Measurements from ENCODE around the gene MTSS2.

MTSS2 gene

DNA sequence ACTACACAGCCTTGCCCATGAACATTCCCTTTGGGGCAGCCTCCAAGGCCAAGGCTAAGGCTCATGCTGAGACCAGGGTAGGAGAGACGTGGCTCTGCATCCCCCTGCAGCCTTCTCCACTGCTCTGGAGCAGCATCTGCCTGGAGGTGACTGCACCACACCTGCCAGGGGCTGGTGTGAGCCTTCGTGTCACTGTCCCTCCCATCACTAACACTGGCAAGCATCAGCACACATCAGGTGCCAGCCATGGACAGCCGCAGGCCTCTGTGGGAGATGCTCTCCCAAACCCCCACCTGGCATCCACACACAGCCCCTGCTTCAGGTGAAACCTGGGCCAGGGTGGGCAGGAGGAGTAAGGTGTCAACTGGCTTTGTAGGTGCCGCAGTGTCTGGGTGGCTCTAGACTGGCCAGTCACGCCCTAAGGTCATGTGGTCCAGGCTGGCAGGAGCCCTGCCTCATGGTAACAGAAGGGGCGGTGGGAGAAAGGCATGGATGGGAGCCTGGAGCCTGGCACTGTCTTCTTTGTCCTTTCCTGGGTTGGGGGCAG, 18.1 kb upstream of the MTSS2 start:
- WGBS (ENCODE audit: extremely low coverage, insufficient coverage, low lambda C conversion rate): no CpG with 5 or more reads among the region's 6 CpGs
- Histone ChIP-seq H2AK5ac (ENCODE audit: low read length) (no peak overlapping the region), H3K4me3 (ENCODE audit: low read length) (no peak overlapping the region), H3K4me1 (ENCODE audit: control insufficient read depth, low read depth, low read length) (no peaks in the 10 kb centered on the region), H2BK5ac (ENCODE audit: low read length) (no peak overlapping the region), H3K23ac (ENCODE audit: low read length) (no peak overlapping the region), H3K56ac (ENCODE audit: low read length) (no peak overlapping the region), H3K36me3 (ENCODE audit: control insufficient read depth, insufficient read depth, low read length) (no peaks in the 10 kb centered on the region), H2BK15ac (replicated peaks; ENCODE audit: low read depth) (no peak overlapping the region), H3K4ac (ENCODE audit: low read depth, low read length) (no peak overlapping the region), H3K4me2 (ENCODE audit: low read length) (no peak overlapping the region), H3K18ac (ENCODE audit: low read length) (no peak overlapping the region), H3K27ac (ENCODE audit: low read depth, low read length) (no peak overlapping the region), H2BK120ac (ENCODE audit: low read depth, low read length) (no peak overlapping the region), H4K5ac (ENCODE audit: low read length) (no peak overlapping the region), H3K27me3 (ENCODE audit: insufficient read depth, low read length, poor library complexity) (no peaks in the 10 kb centered on the region), H3K79me1 (ENCODE audit: low read length) (no peaks in the 10 kb centered on the region), H3K79me2 (ENCODE audit: control insufficient read depth, insufficient read depth, low read length) (no peaks in the 10 kb centered on the region), H3K9ac (ENCODE audit: low read length) (no peak overlapping the region), H4K8ac (ENCODE audit: low read depth, low read length) (no peak overlapping the region)
- DNase-seq: no peak

DNA sequence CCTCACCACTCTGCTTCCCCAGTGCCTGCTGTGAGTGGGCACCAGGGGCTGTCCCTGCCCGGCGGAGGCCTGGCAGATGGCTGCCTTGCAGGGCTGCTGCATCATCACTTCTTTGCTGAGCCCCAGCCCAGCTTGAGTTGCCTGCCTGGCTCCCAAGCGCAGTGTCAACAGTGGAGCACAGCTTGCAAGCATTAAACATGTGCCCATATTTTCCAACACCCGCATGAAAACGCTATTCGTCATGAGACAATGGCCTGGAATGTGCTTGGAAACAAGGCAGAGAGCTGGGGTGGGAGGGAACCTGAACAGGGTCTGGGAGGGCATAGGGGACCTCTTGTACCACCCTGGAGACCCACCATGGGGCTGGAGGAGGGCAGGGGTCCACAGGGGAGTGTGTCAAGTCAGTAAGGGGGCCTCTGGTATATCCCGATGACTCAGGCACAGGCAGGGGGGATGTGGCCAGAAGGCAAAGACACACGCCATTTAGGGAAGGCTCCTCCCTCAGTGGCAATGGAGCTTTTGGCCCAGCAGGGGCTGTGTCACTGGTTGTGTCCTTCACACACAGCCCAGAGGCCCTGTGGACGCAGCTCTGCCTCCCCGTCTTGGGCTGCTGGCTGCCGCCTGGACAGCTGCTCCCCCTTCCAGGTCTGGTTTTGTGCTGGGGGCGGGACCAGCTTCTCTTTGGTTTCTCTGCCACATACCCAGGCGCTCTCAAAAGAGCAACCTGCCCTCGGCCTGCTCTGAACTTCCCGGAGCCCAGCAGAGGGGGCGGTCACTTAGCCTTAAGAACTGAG, 17.4 kb upstream of the MTSS2 start:
- H3K4me2 ChIP-seq (ENCODE audit: low read length): no peak overlapping the region
- no peak overlapping the region for H3K23ac ChIP-seq (ENCODE audit: low read length)
- H3K79me2 ChIP-seq (ENCODE audit: control insufficient read depth, insufficient read depth, low read length): no peaks in the 10 kb centered on the region
- H2BK5ac ChIP-seq (ENCODE audit: low read length): no peak overlapping the region
- no peak overlapping the region for H3K27ac ChIP-seq (ENCODE audit: low read depth, low read length)
- H4K5ac ChIP-seq (ENCODE audit: low read length): no peak overlapping the region
- H3K79me1 ChIP-seq (ENCODE audit: low read length): no peaks in the 10 kb centered on the region
- no peak overlapping the region for H3K9ac ChIP-seq (ENCODE audit: low read length)
- peak; percentile 88 for DNase-seq
- H3K4ac ChIP-seq (ENCODE audit: low read depth, low read length): no peak overlapping the region
- H3K56ac ChIP-seq (ENCODE audit: low read length): no peak overlapping the region
- H3K4me1 ChIP-seq (ENCODE audit: control insufficient read depth, low read depth, low read length): no peaks in the 10 kb centered on the region
- no peaks in the 10 kb centered on the region for H3K27me3 ChIP-seq (ENCODE audit: insufficient read depth, low read length, poor library complexity)
- H2AK5ac ChIP-seq (ENCODE audit: low read length): no peak overlapping the region
- WGBS (ENCODE audit: extremely low coverage, insufficient coverage, low lambda C conversion rate): no CpG with 5 or more reads among the region's 16 CpGs
- H3K18ac ChIP-seq (ENCODE audit: low read length): no peak overlapping the region
- H3K4me3 ChIP-seq (ENCODE audit: low read length): no peak overlapping the region
- no peaks in the 10 kb centered on the region for H3K36me3 ChIP-seq (ENCODE audit: control insufficient read depth, insufficient read depth, low read length)
- no peak overlapping the region for H4K8ac ChIP-seq (ENCODE audit: low read depth, low read length)
- H2BK120ac ChIP-seq (ENCODE audit: low read depth, low read length): no peak overlapping the region
- H2BK15ac ChIP-seq (replicated peaks; ENCODE audit: low read depth): no peak overlapping the region

DNA sequence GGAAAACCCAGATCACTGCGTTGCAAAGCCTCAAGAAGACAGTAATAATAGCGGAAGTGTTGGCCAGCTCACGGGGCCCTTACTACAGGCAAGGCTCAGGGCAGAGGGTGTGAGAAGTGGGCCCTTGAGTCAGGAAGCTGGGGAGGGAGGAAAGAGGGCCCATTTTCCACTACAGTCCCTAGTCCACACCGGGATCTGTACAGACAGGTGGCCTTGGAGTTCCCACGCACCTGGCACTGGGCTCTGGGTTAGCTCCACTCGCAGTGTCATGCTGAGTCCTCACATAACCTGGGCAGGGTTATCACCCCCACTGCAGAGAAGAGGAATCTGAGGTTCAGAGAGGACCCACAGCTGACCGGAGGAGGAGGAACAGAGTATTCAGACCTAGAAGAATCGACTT, 16.8 kb upstream of the MTSS2 start:
- WGBS (ENCODE audit: extremely low coverage, insufficient coverage, low lambda C conversion rate): no CpG with 5 or more reads among the region's 8 CpGs
- no peak overlapping the region for H3K18ac ChIP-seq (ENCODE audit: low read length)

DNA sequence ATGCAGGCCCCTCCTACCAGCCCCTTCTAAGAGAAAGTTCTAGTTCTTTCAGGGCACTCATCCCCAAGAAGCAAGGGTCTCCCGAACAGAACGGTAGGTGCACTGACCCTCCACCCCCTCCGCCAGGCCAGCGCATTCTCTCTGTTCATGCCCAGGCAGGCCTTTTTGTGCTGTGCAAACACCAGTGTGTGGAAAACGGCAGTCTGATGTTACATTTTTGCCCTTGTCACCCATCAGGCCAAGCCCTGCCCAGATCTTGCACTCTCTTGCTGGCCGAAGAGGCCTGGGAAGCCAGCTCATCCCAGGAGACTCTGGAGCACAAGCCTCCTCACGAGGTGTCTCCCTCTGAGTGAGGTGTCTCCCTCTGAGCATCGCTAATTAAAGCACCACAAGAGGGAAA, 16.1 kb upstream of the MTSS2 start:
- Histone ChIP-seq H3K4me1 (ENCODE audit: control insufficient read depth, low read depth, low read length) (no peaks in the 10 kb centered on the region), H3K27ac (ENCODE audit: low read depth, low read length) (no peak overlapping the region)
- no CpG with 5 or more reads among the region's 8 CpGs for WGBS (ENCODE audit: extremely low coverage, insufficient coverage, low lambda C conversion rate)

More for the DNA sequence above, 16.8 kb upstream of the MTSS2 start:
- Histone ChIP-seq H3K36me3 (ENCODE audit: control insufficient read depth, insufficient read depth, low read length) (no peaks in the 10 kb centered on the region), H3K4me1 (ENCODE audit: control insufficient read depth, low read depth, low read length) (no peaks in the 10 kb centered on the region), H3K4ac (ENCODE audit: low read depth, low read length) (no peak overlapping the region), H3K27me3 (ENCODE audit: insufficient read depth, low read length, poor library complexity) (no peaks in the 10 kb centered on the region), H3K4me2 (ENCODE audit: low read length) (no peak overlapping the region), H3K79me2 (ENCODE audit: control insufficient read depth, insufficient read depth, low read length) (no peaks in the 10 kb centered on the region), H4K8ac (ENCODE audit: low read depth, low read length) (no peak overlapping the region), H3K56ac (ENCODE audit: low read length) (no peak overlapping the region), H3K4me3 (ENCODE audit: low read length) (no peak overlapping the region), H3K23ac (ENCODE audit: low read length) (no peak overlapping the region), H4K5ac (ENCODE audit: low read length) (no peak overlapping the region), H3K27ac (ENCODE audit: low read depth, low read length) (no peak overlapping the region), H2BK120ac (ENCODE audit: low read depth, low read length) (no peak overlapping the region), H3K79me1 (ENCODE audit: low read length) (no peaks in the 10 kb centered on the region), H2BK15ac (replicated peaks; ENCODE audit: low read depth) (no peak overlapping the region), H2AK5ac (ENCODE audit: low read length) (no peak overlapping the region), H2BK5ac (ENCODE audit: low read length) (no peak overlapping the region), H3K9ac (ENCODE audit: low read length) (no peak overlapping the region)
- DNase-seq: no peak

DNA sequence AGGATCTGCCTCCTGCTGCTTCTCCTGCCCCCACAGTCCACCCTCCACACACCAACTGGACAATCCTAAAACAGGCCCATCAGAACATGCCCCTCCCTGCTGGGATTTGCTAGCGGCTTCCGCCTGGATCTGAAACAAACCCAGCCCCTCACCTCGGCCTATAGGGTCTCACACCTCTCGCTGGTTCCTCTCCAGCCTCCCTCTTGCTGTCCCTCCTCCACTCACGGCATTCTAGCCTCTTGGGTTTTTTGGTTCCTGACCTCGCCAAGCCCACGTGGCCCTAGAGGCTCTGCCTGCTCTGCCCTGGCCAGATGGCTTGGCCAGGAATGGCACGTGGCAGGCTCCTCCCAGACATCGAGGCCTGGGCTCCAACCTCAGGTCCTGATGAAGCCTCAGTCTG, 15.7 kb upstream of the MTSS2 start:
- H3K79me1 ChIP-seq (ENCODE audit: low read length): no peaks in the 10 kb centered on the region
- H2BK15ac ChIP-seq (replicated peaks; ENCODE audit: low read depth): no peak overlapping the region
- no peak overlapping the region for H3K18ac ChIP-seq (ENCODE audit: low read length)
- no peak overlapping the region for H3K4ac ChIP-seq (ENCODE audit: low read depth, low read length)
- no peaks in the 10 kb centered on the region for H3K36me3 ChIP-seq (ENCODE audit: control insufficient read depth, insufficient read depth, low read length)
- no peak overlapping the region for H3K4me3 ChIP-seq (ENCODE audit: low read length)
- H3K56ac ChIP-seq (ENCODE audit: low read length): no peak overlapping the region
- H4K8ac ChIP-seq (ENCODE audit: low read depth, low read length): no peak overlapping the region
- no peak overlapping the region for H3K4me2 ChIP-seq (ENCODE audit: low read length)
- no peaks in the 10 kb centered on the region for H3K79me2 ChIP-seq (ENCODE audit: control insufficient read depth, insufficient read depth, low read length)
- no peak overlapping the region for H4K5ac ChIP-seq (ENCODE audit: low read length)
- H3K9ac ChIP-seq (ENCODE audit: low read length): no peak overlapping the region
- WGBS (ENCODE audit: extremely low coverage, insufficient coverage, low lambda C conversion rate): no CpG with 5 or more reads among the region's 9 CpGs
- no peaks in the 10 kb centered on the region for H3K4me1 ChIP-seq (ENCODE audit: control insufficient read depth, low read depth, low read length)
- no peak for DNase-seq
- H2AK5ac ChIP-seq (ENCODE audit: low read length): no peak overlapping the region
- H3K27me3 ChIP-seq (ENCODE audit: insufficient read depth, low read length, poor library complexity): no peaks in the 10 kb centered on the region
- H2BK5ac ChIP-seq (ENCODE audit: low read length): no peak overlapping the region
- no peak overlapping the region for H3K27ac ChIP-seq (ENCODE audit: low read depth, low read length)
- no peak overlapping the region for H2BK120ac ChIP-seq (ENCODE audit: low read depth, low read length)
- H3K23ac ChIP-seq (ENCODE audit: low read length): no peak overlapping the region

More for the DNA sequence above, 16.1 kb upstream of the MTSS2 start:
- Histone ChIP-seq H3K79me1 (ENCODE audit: low read length) (no peaks in the 10 kb centered on the region), H3K36me3 (ENCODE audit: control insufficient read depth, insufficient read depth, low read length) (no peaks in the 10 kb centered on the region), H2BK15ac (replicated peaks; ENCODE audit: low read depth) (no peak overlapping the region), H4K8ac (ENCODE audit: low read depth, low read length) (no peak overlapping the region), H3K23ac (ENCODE audit: low read length) (no peak overlapping the region), H3K4me3 (ENCODE audit: low read length) (no peak overlapping the region), H2AK5ac (ENCODE audit: low read length) (no peak overlapping the region), H3K4me2 (ENCODE audit: low read length) (no peak overlapping the region), H3K4ac (ENCODE audit: low read depth, low read length) (no peak overlapping the region), H4K5ac (ENCODE audit: low read length) (no peak overlapping the region), H3K9ac (ENCODE audit: low read length) (no peak overlapping the region), H3K56ac (ENCODE audit: low read length) (no peak overlapping the region), H3K18ac (ENCODE audit: low read length) (no peak overlapping the region), H3K79me2 (ENCODE audit: control insufficient read depth, insufficient read depth, low read length) (no peaks in the 10 kb centered on the region), H2BK5ac (ENCODE audit: low read length) (no peak overlapping the region), H2BK120ac (ENCODE audit: low read depth, low read length) (no peak overlapping the region), H3K27me3 (ENCODE audit: insufficient read depth, low read length, poor library complexity) (no peaks in the 10 kb centered on the region)
- DNase-seq: no peak

DNA sequence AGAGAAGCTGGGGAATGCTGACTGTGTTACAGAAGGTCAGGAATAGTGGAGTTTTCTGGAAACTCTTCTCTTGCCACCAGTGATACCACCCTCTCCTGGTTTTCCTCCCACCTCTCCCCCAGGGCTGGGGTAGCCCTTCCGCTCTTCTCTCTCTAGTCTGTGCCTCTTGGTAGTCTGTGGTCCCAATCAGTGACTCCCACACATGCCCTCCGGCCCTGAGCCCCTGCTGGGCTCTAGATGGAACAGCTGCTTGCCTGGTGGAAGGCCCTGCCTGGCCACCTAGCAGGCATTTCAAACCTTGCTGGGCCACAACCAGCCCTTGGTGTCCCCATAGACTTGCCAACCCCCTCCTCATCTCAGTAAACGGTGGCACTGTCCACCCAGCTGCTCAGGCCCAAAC, 15.2 kb upstream of the MTSS2 start:
- Histone ChIP-seq H2BK15ac (replicated peaks; ENCODE audit: low read depth) (no peak overlapping the region), H4K8ac (ENCODE audit: low read depth, low read length) (no peak overlapping the region), H3K79me2 (ENCODE audit: control insufficient read depth, insufficient read depth, low read length) (no peaks in the 10 kb centered on the region), H2AK5ac (ENCODE audit: low read length) (no peak overlapping the region), H3K56ac (ENCODE audit: low read length) (no peak overlapping the region), H3K9ac (ENCODE audit: low read length) (no peak overlapping the region), H2BK5ac (ENCODE audit: low read length) (no peak overlapping the region), H3K4ac (ENCODE audit: low read depth, low read length) (no peak overlapping the region), H3K23ac (ENCODE audit: low read length) (no peak overlapping the region), H3K18ac (ENCODE audit: low read length) (no peak overlapping the region), H3K36me3 (ENCODE audit: control insufficient read depth, insufficient read depth, low read length) (no peaks in the 10 kb centered on the region), H3K27ac (ENCODE audit: low read depth, low read length) (no peak overlapping the region), H3K27me3 (ENCODE audit: insufficient read depth, low read length, poor library complexity) (no peaks in the 10 kb centered on the region), H3K4me2 (ENCODE audit: low read length) (no peak overlapping the region), H3K4me3 (ENCODE audit: low read length) (no peak overlapping the region), H3K4me1 (ENCODE audit: control insufficient read depth, low read depth, low read length) (no peaks in the 10 kb centered on the region), H4K5ac (ENCODE audit: low read length) (no peak overlapping the region), H3K79me1 (ENCODE audit: low read length) (no peaks in the 10 kb centered on the region), H2BK120ac (ENCODE audit: low read depth, low read length) (no peak overlapping the region)
- WGBS (ENCODE audit: extremely low coverage, insufficient coverage, low lambda C conversion rate): no CpG with 5 or more reads among the region's 3 CpGs
- DNase-seq: no peak

All from mesendoderm (in vitro differentiated cells).